K562 (cell line): ENCODE measurements around the gene GLMN. TPM values are rescaled to one million over a fixed set of nuclear protein-coding genes. Genes with fewer than 3 reads are reported as not detected.

Experiments used
- ATAC-seq: fragments of 200-7000 bp; cut with Tn5 transposase; 3 replicates; pipeline ENCODE4 v1.9.1; 2020; ENCODE audit warnings: moderate library complexity
- BruUV-seq: library from RNA; stranded (reverse); fragments of 400-500 nt; replicated peaks from 2 replicates; lab custom pipeline; 2021; lab: Mats Ljungman, UMichigan
- CTCF ChIA-PET: fragments of 300-600 bp; formaldehyde crosslinking; extraction: SDS; loops from one replicate; lab custom pipeline; 2021; ENCODE audit warnings: low intra/inter-chr PET ratio; lab: Yijun Ruan, JAX
- POLR2A ChIA-PET: fragments of 300-600, 350-650 bp; sonication (Branson Sonifier 250); formaldehyde crosslinking; extraction: SDS; loops from one replicate; lab custom pipeline; 2021; ENCODE audit warnings: antibody characterized with exemption, inconsistent platforms; lab: Yijun Ruan, JAX
- DNase-seq, 4 experiments: peaks; one replicate each; pipeline versions ENCODE4 v3.0.0 to v3.0.0-alpha.2; 2011 to 2018; ENCODE audit warnings: low spot score in 3 of 4, mixed read lengths in 3 of 4; ENCODE audit errors: extremely low read depth in 1 of 4
- FAIRE-seq: peaks from 2 replicates; lab custom pipeline; 2011; peaks lifted over from hg19 to GRCh38; lab: Jason Lieb, UNC
- H2AFZ ChIP-seq: 2 replicates; pipeline ENCODE4 v1.6.0; 2011; ENCODE audit warnings: low read depth, low read length, control low read depth, inconsistent platforms
- H3K27ac ChIP-seq: fragments of 200-600 bp; 3 replicates; pipeline ENCODE4 v1.8.0; 2011; ENCODE audit warnings: low read depth, mild to moderate bottlenecking, control low read depth, inconsistent platforms, low read length, moderate library complexity, mixed read lengths; ENCODE audit errors: extremely low read depth
- H3K27me3 ChIP-seq, 2 experiments: fragments of 300-600 bp in 1 of 2; 2 replicates in 1 of 2; 3 replicates in 1 of 2; pipeline versions ENCODE4 v1.6.0 to v1.8.0; 2011; ENCODE audit warnings: inconsistent platforms in 2 of 2, low read length in 2 of 2, mild to moderate bottlenecking in 1 of 2, mixed read lengths in 1 of 2, moderate library complexity in 1 of 2; ENCODE audit not compliant: control insufficient read depth in 2 of 2, insufficient read depth in 2 of 2
- H3K36me3 ChIP-seq: fragments of 300-600 bp; 3 replicates; pipeline ENCODE4 v1.8.0; 2011; ENCODE audit warnings: mild to moderate bottlenecking, low read length, inconsistent platforms; ENCODE audit not compliant: control insufficient read depth, insufficient read depth
- H3K4me1 ChIP-seq, 2 experiments: fragments of 200-600 bp in 1 of 2; replicated peaks in 1 of 2; 2 replicates in 1 of 2; 3 replicates in 1 of 2; pipeline versions ENCODE4 v1.5.1 to v1.8.0; 2011; ENCODE audit warnings: inconsistent platforms in 2 of 2, low read length in 2 of 2, mild to moderate bottlenecking in 1 of 2, mixed read lengths in 1 of 2, moderate library complexity in 1 of 2; ENCODE audit not compliant: control insufficient read depth in 2 of 2, insufficient read depth in 2 of 2
- H3K4me2 ChIP-seq: 2 replicates; pipeline ENCODE4 v1.6.1; 2011; ENCODE audit warnings: low read length, control low read depth, inconsistent platforms, mixed read lengths; ENCODE audit not compliant: insufficient read depth
- H3K4me3 ChIP-seq: fragments of 200-600 bp; sonication (generic), shearing (Covaris generic); 2 replicates; pipeline ENCODE4 v1.5.1; 2016; ENCODE audit warnings: control low read depth, inconsistent platforms
- H3K79me2 ChIP-seq: fragments of 200-600 bp; 3 replicates; pipeline ENCODE4 v1.8.0; 2011; ENCODE audit warnings: low read length, inconsistent platforms; ENCODE audit not compliant: control insufficient read depth, insufficient read depth
- H3K9ac ChIP-seq, 2 experiments: 2 replicates each; pipeline versions ENCODE4 v1.6.0 to v1.6.1; 2011; ENCODE audit warnings: low read depth in 2 of 2, low read length in 2 of 2, control low read depth in 1 of 2, inconsistent platforms in 1 of 2, mild to moderate bottlenecking in 1 of 2, mixed read lengths in 1 of 2; ENCODE audit not compliant: insufficient read depth in 1 of 2
- H3K9me1 ChIP-seq: one replicate; pipeline ENCODE4 v1.6.0; 2011; ENCODE audit warnings: inconsistent platforms, mild to moderate bottlenecking, low read length, moderate library complexity; ENCODE audit not compliant: control insufficient read depth, insufficient read depth
- H3K9me3 ChIP-seq: replicated peaks from 2 replicates; pipeline ENCODE4 v1.5.1; 2011; ENCODE audit warnings: low read depth, low read length, inconsistent platforms; ENCODE audit not compliant: control insufficient read depth, insufficient read depth
- H4K20me1 ChIP-seq: replicated peaks from 2 replicates; pipeline ENCODE4 v1.6.1; 2011; ENCODE audit warnings: low read length, inconsistent platforms, mixed read lengths; ENCODE audit not compliant: control insufficient read depth, insufficient read depth
- AFF1 ChIP-seq, 2 experiments: fragments of 450-650 bp; IDR thresholded peaks; 2 replicates each; pipeline ENCODE4 v1.6.1; 2018; ENCODE audit warnings: mild to moderate bottlenecking in 2 of 2, low read depth in 1 of 2; ENCODE audit not compliant: partially characterized antibody in 2 of 2
- CAMTA2 ChIP-seq: fragments of 250-450 bp; sonication (Bioruptor Pico); conservative IDR thresholded peaks from 2 replicates; pipeline ENCODE4 v1.5.1; 2022
- CEBPB ChIP-seq: fragments of 450-650 bp; IDR thresholded peaks from 2 replicates; pipeline ENCODE4 v1.6.1; 2016; ENCODE audit warnings: missing genetic modification characterization, missing compliant biosample characterization
- EP400 ChIP-seq: fragments of 450-650 bp; IDR thresholded peaks from 2 replicates; pipeline ENCODE4 v1.6.1; 2017; ENCODE audit warnings: antibody characterized with exemption, mild to moderate bottlenecking, moderate library complexity
- ESRRA ChIP-seq: fragments of 450-650 bp; IDR thresholded peaks from 2 replicates; pipeline ENCODE4 v1.6.1; 2014; ENCODE audit warnings: low read depth, mild to moderate bottlenecking, moderate library complexity, borderline replicate concordance
- HDAC6 ChIP-seq: IDR thresholded peaks from 2 replicates; pipeline ENCODE4 v1.6.1; 2012; ENCODE audit warnings: low read depth, mild to moderate bottlenecking, control low read depth, inconsistent platforms, low read length, moderate library complexity
- NCOA1 ChIP-seq: fragments of 450-650 bp; IDR thresholded peaks from 2 replicates; pipeline ENCODE4 v1.6.1; 2016; ENCODE audit warnings: low read depth
- TRIM28 ChIP-seq: fragments of 450-650 bp; IDR thresholded peaks from 2 replicates; pipeline ENCODE4 v1.6.1; 2017
- XRCC5 ChIP-seq: fragments of 200-400 bp; formaldehyde crosslinking; IDR thresholded peaks from 2 replicates; pipeline ENCODE4 v1.6.1; 2017; ENCODE audit warnings: low read depth, mild to moderate bottlenecking, low read length
- ZNF699 ChIP-seq: fragments of 250-450 bp; sonication (Bioruptor Pico); IDR thresholded peaks from 2 replicates; pipeline ENCODE4 v1.8.0; 2021; ENCODE audit warnings: mild to moderate bottlenecking, moderate library complexity; ENCODE audit not compliant: insufficient replicate concordance
- WGBS: fragments of 100-300 bp; shearing (Covaris generic); methylation state at CpG from one replicate; pipeline ENCODE4 v1.1.6; 2016; ENCODE audit warnings: low coverage, mixed read lengths; ENCODE audit not compliant: insufficient coverage; ENCODE audit errors: missing lambda C conversion rate; 5-methylcytosine and 5-hydroxymethylcytosine counted together
- in situ Hi-C: fragments of 300-500 bp; cut with MboI; formaldehyde crosslinking; loops from 4 replicates; pipeline ENCODE4 v1.15.0; 2018; ENCODE audit warnings: inconsistent platforms, mixed read lengths
- intact Hi-C: fragments of 100-400 bp; cut with micrococcal nuclease; formaldehyde crosslinking; loops from 2 replicates; pipeline ENCODE4 v1.14.2; 2022
- polyA plus RNA-seq, 8 experiments: library from polyadenylated mRNA; depleted of rRNA in 4 of 8; stranded (reverse) in 5 of 8; unstranded in 3 of 8; fragments of >200 nt; fragmentation: Nextera tagmentation in 2 of 8; fragmentation: Illumina TruSeq in 1 of 8; extraction: Ambion mirVana in 2 of 8; extraction: Trizol in 1 of 8; gene quantifications; 2 replicates each; pipeline versions ENCODE4 v1.2.1 to v1.2.3, GENCODE V29; 2011 to 2014; ENCODE audit warnings: inconsistent platforms in 1 of 8, missing spikeins in 1 of 8
- total RNA-seq, 7 experiments: library from RNA; depleted of rRNA in 6 of 7; stranded (reverse); fragments of >200 nt in 6 of 7; fragmentation: Illumina TruSeq in 2 of 7; extraction: Trizol in 2 of 7; gene quantifications; 2 replicates each; pipeline versions ENCODE4 v1.2.1 to v1.2.3, GENCODE V29; 2011 to 2021; ENCODE audit warnings: low replicate concordance in 1 of 7
- TF ChIP-seq, protein P1 (sequence below): fragments of 250-450 bp; sonication (Bioruptor Pico); IDR thresholded peaks from 2 replicates; pipeline ENCODE4 v1.4.0; 2020; ENCODE audit warnings: borderline replicate concordance

Gene GLMN
- total and polyA plus RNA-seq, 9 of the 15 experiments (the other 6 are each of a cell fraction or from before 2014, with no cell fraction given): 13.0 to 24.8 (median 19.0) TPM

DNA sequence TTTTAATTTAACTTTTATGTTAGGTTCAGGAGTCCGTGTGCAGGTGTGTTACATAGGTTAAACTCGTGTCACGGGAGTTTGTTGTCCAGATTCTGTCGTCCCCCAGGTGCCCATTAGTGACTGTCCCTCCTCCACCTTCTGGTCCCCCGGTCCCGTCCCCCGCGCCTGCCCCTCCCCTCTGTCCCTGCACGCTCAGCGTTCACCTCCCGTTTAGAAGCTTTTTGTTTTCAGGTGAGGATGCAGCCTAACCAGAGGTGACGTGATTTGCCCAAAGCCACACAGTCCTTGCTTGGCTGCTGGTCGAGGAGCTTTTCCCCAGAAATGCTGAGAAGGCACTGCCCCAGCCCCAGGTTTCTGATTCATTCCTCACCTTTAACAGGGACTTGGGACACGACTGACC lies 80.2 kb downstream of the GLMN start:
- Histone ChIP-seq H3K4me3 (no peak overlapping the region), H3K9ac (no peak overlapping the region), H3K4me2 (no peak overlapping the region), H3K27ac (no peak overlapping the region), H3K27me3 (peaks cover 0 to 5% of the 10 kb centered on the region in 2 experiments; a peak in 1 of 5 replicates), H3K9me3 (no peaks in the 10 kb centered on the region), H3K36me3 (no peaks in the 10 kb centered on the region), H3K4me1 (no peaks in the 10 kb centered on the region), H3K9me1 (no peaks in the 10 kb centered on the region), H2AFZ (no peak overlapping the region), H4K20me1 (no peaks in the 10 kb centered on the region), H3K79me2 (no peaks in the 10 kb centered on the region)
- no TSS peak for BruUV-seq
- DNase-seq: no peak
- POLR2A ChIA-PET: interaction anchor here (0.9 kb wide), 1 partner anchor 13 kb away, joined by 3 read pairs; no protein-coding TSS in a partner anchor
- in situ Hi-C loops: no loop called here
- no peak for FAIRE-seq
- TF ChIP-seq ZNF699 (CRISPR knock-in tag): no peak
- 4% methylated on average over 6 of the region's 14 CpGs for WGBS
- intact Hi-C loops: no loop called here
- CTCF ChIA-PET: no interaction called here
- ATAC-seq: no peak

DNA sequence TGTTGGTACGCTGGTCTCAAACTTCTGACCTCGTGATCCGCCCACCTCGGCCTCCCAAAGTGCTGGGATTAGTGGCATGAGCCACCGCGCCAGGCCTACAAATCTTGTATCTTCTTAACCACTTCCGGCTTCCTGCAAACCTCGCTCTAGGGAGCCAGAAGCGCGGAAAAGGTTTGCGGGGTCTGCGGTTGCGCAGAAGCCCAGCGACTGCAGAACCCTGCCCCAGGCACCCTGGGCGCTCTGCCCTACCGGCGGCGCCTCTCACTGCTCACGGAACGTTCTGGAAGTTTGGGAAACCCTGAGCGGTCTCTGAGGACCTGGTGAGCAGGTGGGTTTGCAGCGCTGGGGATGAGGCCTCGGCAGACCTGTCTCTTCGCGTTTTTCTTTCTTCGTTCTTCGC lies 81.1 kb downstream of the GLMN start, which contains the start of gene C1orf146:
Gene C1orf146, plus strand, starts transcription at position 195 of the 400 bp plus-strand sequence. CDS start 13,506 bp downstream, outside the sequence.
- intact Hi-C loops: no loop called here
- CTCF ChIA-PET: no interaction called here
- POLR2A ChIA-PET: no interaction called here
- no TSS peak for BruUV-seq
- Histone ChIP-seq H3K9ac (no peak within 1 kb of the TSS), H3K79me2 (no peaks in the 10 kb centered on the region), H3K4me3 (no peak within 1 kb of the TSS), H3K4me2 (no peak within 1 kb of the TSS), H3K9me1 (no peaks in the 10 kb centered on the region), H3K27ac (no peak within 1 kb of the TSS), H4K20me1 (no peaks in the 10 kb centered on the region), H3K27me3 (peaks cover 0 to 5% of the 10 kb centered on the region in 2 experiments; a peak in 1 of 5 replicates), H3K9me3 (no peaks in the 10 kb centered on the region), H2AFZ (no peak within 1 kb of the TSS), H3K36me3 (no peaks in the 10 kb centered on the region), H3K4me1 (no peaks in the 10 kb centered on the region)
- FAIRE-seq (no peak), DNase-seq (no peak), ATAC-seq (no peak)
- 51% methylated on average over 23 of the region's 27 CpGs for WGBS
- in situ Hi-C loops: no loop called here
- TF ChIP-seq NCOA1 (no peak), CEBPB (tag) (no peak), HDAC6 (no peak), ESRRA (no peak), TRIM28 (no peak), AFF1 (IDR thresholded peaks at IDR 0.05; ENCODE audit: low read depth in 1 of 2, partially characterized antibody in 2 of 2) (no peak), CAMTA2 (CRISPR knock-in tag) (no peak), XRCC5 (no peak), EP400 (no peak)
- TF ChIP-seq, protein P1, sequence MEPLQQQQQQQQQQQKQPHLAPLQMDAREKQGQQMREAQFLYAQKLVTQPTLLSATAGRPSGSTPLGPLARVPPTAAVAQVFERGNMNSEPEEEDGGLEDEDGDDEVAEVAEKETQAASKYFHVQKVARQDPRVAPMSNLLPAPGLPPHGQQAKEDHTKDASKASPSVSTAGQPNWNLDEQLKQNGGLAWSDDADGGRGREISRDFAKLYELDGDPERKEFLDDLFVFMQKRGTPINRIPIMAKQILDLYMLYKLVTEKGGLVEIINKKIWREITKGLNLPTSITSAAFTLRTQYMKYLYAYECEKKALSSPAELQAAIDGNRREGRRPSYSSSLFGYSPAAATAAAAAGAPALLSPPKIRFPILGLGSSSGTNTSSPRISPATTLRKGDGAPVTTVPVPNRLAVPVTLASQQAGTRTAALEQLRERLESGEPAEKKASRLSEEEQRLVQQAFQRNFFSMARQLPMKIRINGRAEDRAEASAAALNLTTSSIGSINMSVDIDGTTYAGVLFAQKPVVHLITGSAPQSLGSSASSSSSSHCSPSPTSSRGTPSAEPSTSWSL: no peak
